ENCODE results near the gene RNF34. TPM values are rescaled to one million over a fixed set of nuclear protein-coding genes. Genes with fewer than 3 reads are reported as not detected.

The RNF34 gene
- total RNA-seq, 2 experiments from 2014 or later = 77.2 to 82.8 TPM

- CTCF ChIA-PET = interaction anchor here (0.9 kb wide), 1 partner anchor 11 kb away, joined by 3 read pairs; no protein-coding TSS in a partner anchor
- POLR2A ChIA-PET = no interaction called here
Observed at GRCh38 chr12:121452985-121453360, 53.1 kb downstream of the RNF34 start.

- CTCF ChIA-PET = interaction anchor here (1.2 kb wide), 1 partner anchor 10 kb away, joined by 3 read pairs; no protein-coding TSS in a partner anchor
- POLR2A ChIA-PET = no interaction called here
Observed at GRCh38 chr12:121453629-121454028, 53.7 kb downstream of the RNF34 start.

DNA sequence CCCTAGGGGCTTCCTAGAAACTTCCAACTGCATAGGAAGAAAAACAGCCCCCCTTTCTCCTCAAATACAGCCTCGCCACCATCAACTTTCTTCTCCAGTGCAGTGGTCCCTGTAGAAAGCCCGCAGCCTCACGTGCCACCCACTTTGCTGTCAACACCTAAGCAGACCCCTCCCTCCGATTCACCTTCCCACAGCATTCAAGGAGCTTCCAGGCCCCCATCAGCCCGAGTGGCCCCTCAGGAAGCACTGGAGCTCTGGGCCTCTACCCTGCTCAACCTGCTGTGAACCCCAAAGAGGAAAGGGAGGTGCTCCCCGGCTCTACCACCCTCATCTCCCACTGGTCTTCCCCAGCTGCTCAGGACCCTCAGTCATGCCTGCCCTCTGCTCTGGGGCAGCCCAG, 55.0 kb downstream of the RNF34 start:
- ChIA-PET CTCF (no interaction called here), POLR2A (no interaction called here)

- ChIA-PET CTCF (interaction anchor here (0.6 to 0.9 kb wide), 2 partner anchors 9 to 226 kb away, joined by 3 read pairs; no protein-coding TSS in a partner anchor), POLR2A (interaction anchor here (0.5 kb wide), 1 partner anchor 32 kb away, joined by 4 read pairs; no protein-coding TSS in a partner anchor)
Observed at GRCh38 chr12:121455766-121456420, 56.0 kb downstream of the RNF34 start.

- POLR2A ChIA-PET = no interaction called here
- CTCF ChIA-PET = interaction anchor here (0.9 kb wide), 1 partner anchor 10 kb away, joined by 3 read pairs; no protein-coding TSS in a partner anchor
Observed at GRCh38 chr12:121456551-121456950, 56.6 kb downstream of the RNF34 start.

GRCh38 chr12:121461048-121461447, 61.1 kb downstream of the RNF34 start:
- CTCF ChIA-PET = interaction anchor here (1.8 kb wide), 1 partner anchor 18 kb away, joined by 9 read pairs; no protein-coding TSS in a partner anchor
- POLR2A ChIA-PET = no interaction called here

DNA sequence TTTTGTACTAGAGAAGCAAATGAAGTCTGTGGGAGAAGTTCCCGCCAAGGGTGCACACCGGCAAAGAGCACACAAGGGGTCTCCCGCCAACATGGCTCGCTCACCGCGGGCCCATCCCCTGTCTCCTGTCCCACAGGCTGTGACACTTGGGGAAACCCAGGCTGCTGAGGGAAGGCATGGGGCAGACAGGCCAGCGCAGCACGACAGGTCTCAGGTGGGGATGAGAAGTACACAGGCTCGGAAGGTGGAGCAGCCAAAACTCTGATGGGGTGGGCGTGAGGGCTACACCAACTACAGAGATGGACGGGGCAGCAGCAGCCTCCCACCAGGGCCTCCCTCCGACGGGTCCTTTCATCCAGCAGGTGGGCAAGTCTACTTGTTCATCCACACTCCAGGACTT, 64.4 kb downstream of the RNF34 start:
- POLR2A ChIA-PET = interaction anchor here (0.5 kb wide), 1 partner anchor 167 kb away, joined by 3 read pairs; no protein-coding TSS in a partner anchor

DNA sequence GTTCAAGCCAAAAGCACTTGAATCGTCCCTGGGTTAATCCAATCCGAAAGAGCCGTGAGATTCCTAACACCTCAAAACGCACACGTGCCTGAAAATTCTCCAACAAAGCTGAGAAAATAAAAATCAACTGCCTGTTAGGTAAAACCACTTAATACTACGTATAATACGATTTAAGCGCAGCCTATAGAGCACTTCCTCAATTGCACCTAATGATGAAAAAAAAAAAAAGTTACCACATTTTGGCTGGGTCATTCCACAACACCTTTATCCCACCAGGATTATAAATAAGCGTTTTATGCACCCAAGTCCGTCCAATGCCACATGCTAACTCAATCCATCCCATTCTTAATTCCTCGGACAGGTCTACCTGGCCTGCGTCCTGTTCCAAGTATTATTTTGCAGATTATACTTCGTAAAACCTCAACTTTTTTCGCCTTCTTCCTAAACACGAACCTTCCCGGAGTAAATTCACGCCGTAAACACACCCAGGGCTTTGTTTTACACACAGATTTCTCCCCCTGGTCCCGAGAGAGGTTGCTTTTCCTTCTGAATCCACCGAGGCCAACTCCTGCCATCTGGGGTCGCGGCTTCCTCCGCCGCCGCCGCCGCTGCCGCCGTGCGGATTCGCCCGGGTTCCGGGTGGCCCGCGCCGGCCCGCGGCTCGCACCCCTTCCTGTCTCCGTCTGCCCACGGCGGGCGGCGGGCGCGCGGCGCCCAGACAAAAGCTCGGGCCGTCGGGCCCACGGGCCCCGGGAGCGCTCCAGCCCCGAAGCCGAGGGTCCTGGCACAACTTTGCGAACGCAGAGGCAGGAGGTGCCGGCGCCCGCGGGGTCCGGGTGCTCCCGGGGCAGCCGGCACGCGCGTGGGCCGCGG, 66.2 kb downstream of the RNF34 start:
- POLR2A ChIA-PET = interaction anchor here (0.5 kb wide), 1 partner anchor 103 kb away, joined by 3 read pairs; no protein-coding TSS in a partner anchor

More for the DNA sequence above, 64.4 kb downstream of the RNF34 start:
- CTCF ChIA-PET = interaction anchor here (1.5 kb wide), 1 partner anchor 21 kb away, joined by 5 read pairs; no protein-coding TSS in a partner anchor

GRCh38 chr12:121466794-121467637, 67.1 kb downstream of the RNF34 start:
- ChIA-PET POLR2A (interaction anchor here (1.2 kb wide), 1 partner anchor 67 kb away, joined by 3 read pairs; no protein-coding TSS in a partner anchor), CTCF (no interaction called here)

More for the DNA sequence above, 66.2 kb downstream of the RNF34 start:
- CTCF ChIA-PET = interaction anchor here (0.7 kb wide), 1 partner anchor 179 kb away, joined by 4 read pairs; no protein-coding TSS in a partner anchor

GRCh38 chr12:121467638-121468498, 68.0 kb downstream of the RNF34 start:
- CTCF ChIA-PET = interaction anchor here (0.6 to 1.5 kb wide), 3 partner anchors 10 to 83 kb away, joined by 3 to 6 read pairs (median 4); no protein-coding TSS in a partner anchor
- POLR2A ChIA-PET = interaction anchor here (1.0 to 1.2 kb wide), 2 partner anchors 67 to 165 kb away, joined by 3 read pairs; no protein-coding TSS in a partner anchor

DNA sequence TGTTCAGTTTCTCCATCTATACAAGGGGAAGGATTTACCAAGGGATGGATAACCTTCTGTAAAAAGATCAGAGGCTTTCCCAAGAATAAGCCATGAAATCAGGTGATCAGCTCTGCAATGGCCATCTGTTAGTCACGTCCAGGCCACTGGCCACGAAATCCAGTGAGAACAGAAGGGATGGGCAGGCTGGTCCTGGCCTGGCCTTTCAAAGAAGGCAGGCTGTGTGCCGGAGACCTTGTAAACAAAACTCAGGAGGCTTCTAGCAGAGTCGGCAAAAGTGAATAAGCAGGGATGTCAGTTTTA, 68.5 kb downstream of the RNF34 start:
- ChIA-PET POLR2A (interaction anchor here (1.0 to 1.2 kb wide), 2 partner anchors 68 to 166 kb away, joined by 3 read pairs; no protein-coding TSS in a partner anchor), CTCF (interaction anchor here (0.6 to 1.5 kb wide), 3 partner anchors 9 to 84 kb away, joined by 3 to 6 read pairs (median 4); no protein-coding TSS in a partner anchor)

- CTCF ChIA-PET = interaction anchor here (0.9 kb wide), 1 partner anchor 28 kb away, joined by 3 read pairs; no protein-coding TSS in a partner anchor
- POLR2A ChIA-PET = no interaction called here
Observed at GRCh38 chr12:121470751-121471150, 70.8 kb downstream of the RNF34 start.

GRCh38 chr12:121472150-121472905, 72.4 kb downstream of the RNF34 start:
- POLR2A ChIA-PET = no interaction called here
- CTCF ChIA-PET = no interaction called here

Other genes with a start within 250 kb of the RNF34 start
- gene P2RX4, start 190.0 kb upstream of the RNF34 start, total RNA-seq = 10 to 100 TPM; 30.7 to 35.0 TPM
- 10 to 100 TPM; 39.7 to 41.8 TPM for gene CAMKK2, start 103.4 kb upstream of the RNF34 start, total RNA-seq
- 100 to 1,000 TPM; 131 to 134 TPM for gene ANAPC5, start 47.7 kb upstream of the RNF34 start, total RNA-seq
- gene KDM2B, start 180.9 kb downstream of the RNF34 start, total RNA-seq = 10 to 100 TPM; 61.8 to 63.4 TPM
- 10 to 100 TPM; 52.0 to 53.7 TPM for gene ORAI1, start 226.4 kb downstream of the RNF34 start, total RNA-seq

Measured in activated CD8-positive, alpha-beta memory T cell treated with anti-CD3 and anti-CD28 coated beads for 36 hours (primary cell).